ENCODE measurements around the gene L1CAM. TPM values are rescaled to one million over a fixed set of nuclear protein-coding genes. Genes with fewer than 3 reads are reported as not detected.

Gene L1CAM
- total and polyA plus RNA-seq, 2 donors (not counting 1 experiment from before 2014, with no cell fraction given), result 9.4 to 19.9 TPM

DNA sequence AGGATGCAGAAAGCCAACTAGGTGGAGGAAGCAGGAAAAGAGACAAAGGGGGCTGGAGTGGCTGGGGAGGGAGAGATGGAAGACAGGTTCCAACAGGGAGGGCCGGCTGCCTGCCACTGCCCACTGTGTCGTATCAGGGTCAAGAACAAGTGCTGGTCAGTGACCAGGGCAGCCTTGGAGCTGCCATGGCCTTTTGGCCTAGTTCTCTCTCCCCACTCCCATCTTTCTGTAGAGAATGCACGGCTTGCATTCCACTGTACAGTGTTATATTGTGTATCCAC, 11.9 kb downstream of the L1CAM start:
- POLR2A ChIA-PET, result no interaction called here

DNA sequence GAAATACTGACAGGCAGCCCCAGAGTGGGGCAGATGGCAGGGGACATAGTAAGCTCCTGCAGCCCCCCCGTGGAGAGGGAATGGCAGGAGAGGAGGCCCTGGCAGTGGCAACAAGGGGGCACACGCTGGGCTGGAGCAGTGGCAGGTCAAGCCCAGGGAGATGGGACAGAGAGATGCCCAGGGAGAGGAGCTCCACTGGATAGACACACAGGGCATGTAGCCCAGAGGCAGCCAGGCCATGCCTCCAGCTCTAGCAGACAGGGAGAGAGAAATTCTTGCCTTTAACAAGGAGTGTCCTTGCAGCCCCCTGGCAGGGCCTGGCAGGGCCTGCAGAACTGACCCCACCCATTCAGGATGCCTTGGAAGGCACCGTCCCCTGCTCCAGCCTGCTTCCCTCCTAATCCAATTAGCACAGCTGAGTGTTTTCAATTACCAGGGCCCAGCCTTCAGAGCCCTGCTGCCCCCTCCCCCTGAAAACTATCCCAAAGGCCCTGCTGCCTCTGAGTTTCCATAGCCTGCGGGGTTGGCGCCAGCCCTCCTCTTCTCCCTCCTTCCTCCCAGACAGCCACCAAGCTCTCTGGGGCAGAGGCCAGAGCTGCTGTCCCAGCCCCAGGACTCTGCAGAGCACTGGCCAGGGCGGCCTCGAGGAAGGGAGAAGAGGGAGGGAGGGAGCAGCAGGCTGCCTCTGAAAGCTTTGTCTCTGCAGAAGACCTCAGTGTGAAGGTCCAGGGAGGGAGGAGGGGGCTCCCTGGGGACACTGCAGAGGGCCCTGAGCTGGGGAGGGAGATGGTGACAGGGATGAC, 12.5 kb downstream of the L1CAM start:
- 40% methylated on average over 3 of the region's 7 CpGs for WGBS (ENCODE audit: insufficient coverage)
- Histone ChIP-seq H3K36me3 (replicated peaks in 1 of 2; ENCODE audit: control extremely low read depth in 1 of 2, control insufficient read depth in 1 of 2, extremely low read depth in 1 of 2, insufficient read depth in 2 of 2, low read length in 1 of 2) (no peaks in the 10 kb centered on the region), H3K9ac (ENCODE audit: low read length) (no peak overlapping the region), H3K4me3 (ENCODE audit: control extremely low read depth in 1 of 5, extremely low read depth in 1 of 5, insufficient read depth in 1 of 5, low read depth in 2 of 5, low read length in 4 of 5) (no peak overlapping the region), H3K9me3 (ENCODE audit: control extremely low read depth in 1 of 3, control insufficient read depth in 2 of 3, insufficient read depth in 1 of 3, low read length in 2 of 3) (peaks cover 0 to 3% (median 0%) of the 10 kb centered on the region in 3 donors), H4K20me1 (ENCODE audit: control insufficient read depth, insufficient read depth, low read length, poor library complexity, severe bottlenecking) (no peaks in the 10 kb centered on the region), H2AFZ (ENCODE audit: insufficient read depth, low read depth, low read length, poor library complexity, severe bottlenecking) (no peak overlapping the region), H3K27ac (ENCODE audit: low read length in 2 of 2) (no peak overlapping the region), H3K27me3 (replicated peaks in 1 of 4; ENCODE audit: control extremely low read depth in 1 of 4, control insufficient read depth in 3 of 4, insufficient read depth in 4 of 4, low read length in 3 of 4) (peaks cover 0 to 21% (median 4%) of the 10 kb centered on the region in 4 experiments), H3K4me1 (ENCODE audit: control insufficient read depth in 2 of 2, insufficient read depth in 2 of 2, low read length in 2 of 2) (peaks cover 0 to 3% of the 10 kb centered on the region in 2 donors), H3K4me2 (replicated peaks; ENCODE audit: low read depth, low read length, poor library complexity, severe bottlenecking) (no peak overlapping the region), H3K79me2 (ENCODE audit: control insufficient read depth, insufficient read depth, low read length) (no peaks in the 10 kb centered on the region)
- peaks cover 14% of the 10 kb centered on the region for H3K27me3 Mint-ChIP-seq
- ChIA-PET POLR2A (no interaction called here), CTCF (no interaction called here)
- H3K27ac Mint-ChIP-seq, result no peak overlapping the region
- ATAC-seq (ENCODE audit: low read depth) (no peak), DNase-seq (no peak)
- no peaks in the 10 kb centered on the region for H3K9me3 Mint-ChIP-seq (ENCODE audit: insufficient read depth)
- TF ChIP-seq, protein P1, sequence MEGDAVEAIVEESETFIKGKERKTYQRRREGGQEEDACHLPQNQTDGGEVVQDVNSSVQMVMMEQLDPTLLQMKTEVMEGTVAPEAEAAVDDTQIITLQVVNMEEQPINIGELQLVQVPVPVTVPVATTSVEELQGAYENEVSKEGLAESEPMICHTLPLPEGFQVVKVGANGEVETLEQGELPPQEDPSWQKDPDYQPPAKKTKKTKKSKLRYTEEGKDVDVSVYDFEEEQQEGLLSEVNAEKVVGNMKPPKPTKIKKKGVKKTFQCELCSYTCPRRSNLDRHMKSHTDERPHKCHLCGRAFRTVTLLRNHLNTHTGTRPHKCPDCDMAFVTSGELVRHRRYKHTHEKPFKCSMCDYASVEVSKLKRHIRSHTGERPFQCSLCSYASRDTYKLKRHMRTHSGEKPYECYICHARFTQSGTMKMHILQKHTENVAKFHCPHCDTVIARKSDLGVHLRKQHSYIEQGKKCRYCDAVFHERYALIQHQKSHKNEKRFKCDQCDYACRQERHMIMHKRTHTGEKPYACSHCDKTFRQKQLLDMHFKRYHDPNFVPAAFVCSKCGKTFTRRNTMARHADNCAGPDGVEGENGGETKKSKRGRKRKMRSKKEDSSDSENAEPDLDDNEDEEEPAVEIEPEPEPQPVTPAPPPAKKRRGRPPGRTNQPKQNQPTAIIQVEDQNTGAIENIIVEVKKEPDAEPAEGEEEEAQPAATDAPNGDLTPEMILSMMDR (IDR thresholded peaks at IDR 0.05), result no peak
- TF ChIP-seq EZH2 (IDR thresholded peaks at IDR 0.05; ENCODE audit: borderline replicate concordance, insufficient read depth, low read depth, low read length, poor library complexity, severe bottlenecking), result no peak
- intact Hi-C loops (cut with micrococcal nuclease), result no loop called here
- peaks cover 9% of the 10 kb centered on the region for H3K4me1 Mint-ChIP-seq
- H3K4me3 Mint-ChIP-seq, result no peak overlapping the region

More for the DNA sequence above, 11.9 kb downstream of the L1CAM start:
- Histone ChIP-seq H3K36me3 (replicated peaks in 1 of 2; ENCODE audit: control extremely low read depth in 1 of 2, control insufficient read depth in 1 of 2, extremely low read depth in 1 of 2, insufficient read depth in 2 of 2, low read length in 1 of 2) (no peaks in the 10 kb centered on the region), H3K79me2 (ENCODE audit: control insufficient read depth, insufficient read depth, low read length) (no peaks in the 10 kb centered on the region), H3K4me1 (ENCODE audit: control insufficient read depth in 2 of 2, insufficient read depth in 2 of 2, low read length in 2 of 2) (peaks cover 4 to 7% of the 10 kb centered on the region in 2 donors), H3K4me2 (replicated peaks; ENCODE audit: low read depth, low read length, poor library complexity, severe bottlenecking) (no peak overlapping the region), H3K4me3 (ENCODE audit: control extremely low read depth in 1 of 5, extremely low read depth in 1 of 5, insufficient read depth in 1 of 5, low read depth in 2 of 5, low read length in 4 of 5) (no peak overlapping the region), H2AFZ (ENCODE audit: insufficient read depth, low read depth, low read length, poor library complexity, severe bottlenecking) (no peak overlapping the region), H3K27me3 (replicated peaks in 1 of 4; ENCODE audit: control extremely low read depth in 1 of 4, control insufficient read depth in 3 of 4, insufficient read depth in 4 of 4, low read length in 3 of 4) (peaks cover 0 to 26% (median 4%) of the 10 kb centered on the region in 4 experiments), H3K27ac (ENCODE audit: low read length in 2 of 2) (no peak overlapping the region), H4K20me1 (ENCODE audit: control insufficient read depth, insufficient read depth, low read length, poor library complexity, severe bottlenecking) (no peaks in the 10 kb centered on the region), H3K9me3 (ENCODE audit: control extremely low read depth in 1 of 3, control insufficient read depth in 2 of 3, insufficient read depth in 1 of 3, low read length in 2 of 3) (peaks cover 0 to 3% (median 0%) of the 10 kb centered on the region in 3 donors), H3K9ac (ENCODE audit: low read length) (no peak overlapping the region)
- 70% methylated on average over 2 of the region's 3 CpGs for WGBS (ENCODE audit: insufficient coverage)
- no peaks in the 10 kb centered on the region for H3K9me3 Mint-ChIP-seq (ENCODE audit: insufficient read depth)
- CTCF ChIA-PET, result no interaction called here
- peaks cover 18% of the 10 kb centered on the region for H3K27me3 Mint-ChIP-seq
- TF ChIP-seq, protein P1 (IDR thresholded peaks at IDR 0.05), result no peak
- no peak for TF ChIP-seq EZH2 (IDR thresholded peaks at IDR 0.05; ENCODE audit: borderline replicate concordance, insufficient read depth, low read depth, low read length, poor library complexity, severe bottlenecking)
- ATAC-seq (ENCODE audit: low read depth) (no peak), DNase-seq (no peak)
- peaks cover 14% of the 10 kb centered on the region for H3K4me1 Mint-ChIP-seq
- no peak overlapping the region for H3K27ac Mint-ChIP-seq
- intact Hi-C loops (cut with micrococcal nuclease), result no loop called here
- H3K4me3 Mint-ChIP-seq, result no peak overlapping the region
